Erythroblast (primary cell): Measurements from ENCODE around the gene ERCC4.

Experiments
- DNase-seq, 2 experiments: peaks; one replicate each; lab custom pipeline; 2025; lab: John Stamatoyannopoulos, UW
- GATA1 ChIP-seq: IDR thresholded peaks from 2 replicates; pipeline ENCODE4 v1.6.1; 2011; ENCODE audit warnings: low read depth, mild to moderate bottlenecking, control low read depth, low read length, moderate library complexity
- POLR2A ChIP-seq: IDR thresholded peaks from 2 replicates; pipeline ENCODE4 v1.6.1; 2011; ENCODE audit warnings: mild to moderate bottlenecking, low read length

The ERCC4 gene

DNA sequence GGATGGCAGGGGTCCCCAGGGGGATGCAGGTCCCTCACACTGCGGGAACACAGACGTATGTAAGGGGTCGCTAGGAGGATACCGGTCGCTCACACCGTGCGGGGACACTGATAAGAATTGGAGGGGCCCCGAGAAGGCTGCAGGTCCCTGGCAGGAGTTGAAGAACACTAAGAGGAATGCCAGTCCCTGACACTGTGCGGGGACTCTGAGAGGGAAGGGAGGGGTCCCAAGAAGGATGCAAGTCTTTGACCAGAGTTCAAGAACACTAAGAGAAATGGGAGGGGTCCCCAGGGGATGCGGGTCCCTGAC, 510 bp downstream of the ERCC4 start:
- peak; percentile 61 to 67 for DNase-seq
- TF ChIP-seq GATA1 (no peak), POLR2A (no peak)

GRCh38 chr16:13921328-13921727, 1.4 kb downstream of the ERCC4 start:
- peak in 1 of 2 experiments; percentile 5 for DNase-seq
- TF ChIP-seq GATA1, result no peak
- TF ChIP-seq POLR2A, result no peak

GRCh38 chr16:13923703-13924298, 3.8 kb downstream of the ERCC4 start:
- TF ChIP-seq POLR2A (no peak), GATA1 (no peak)
- DNase-seq, result peak; percentile 72 to 77

- no peak for DNase-seq
- no peak for TF ChIP-seq GATA1
- no peak for TF ChIP-seq POLR2A
These were observed 6.5 kb downstream of the ERCC4 start for GRCh38 chr16:13926464-13926863.

GRCh38 chr16:13926891-13927290, 6.9 kb downstream of the ERCC4 start:
- TF ChIP-seq GATA1 (no peak), POLR2A (no peak)
- DNase-seq, result no peak

- no peak for TF ChIP-seq GATA1
- no peak for TF ChIP-seq POLR2A
- no peak for DNase-seq
These were observed 8.7 kb downstream of the ERCC4 start for GRCh38 chr16:13928646-13929045.

- TF ChIP-seq GATA1 (no peak), POLR2A (no peak)
- peak; percentile 35 to 51 for DNase-seq
These were observed 11.9 kb downstream of the ERCC4 start for GRCh38 chr16:13931845-13932244.

DNA sequence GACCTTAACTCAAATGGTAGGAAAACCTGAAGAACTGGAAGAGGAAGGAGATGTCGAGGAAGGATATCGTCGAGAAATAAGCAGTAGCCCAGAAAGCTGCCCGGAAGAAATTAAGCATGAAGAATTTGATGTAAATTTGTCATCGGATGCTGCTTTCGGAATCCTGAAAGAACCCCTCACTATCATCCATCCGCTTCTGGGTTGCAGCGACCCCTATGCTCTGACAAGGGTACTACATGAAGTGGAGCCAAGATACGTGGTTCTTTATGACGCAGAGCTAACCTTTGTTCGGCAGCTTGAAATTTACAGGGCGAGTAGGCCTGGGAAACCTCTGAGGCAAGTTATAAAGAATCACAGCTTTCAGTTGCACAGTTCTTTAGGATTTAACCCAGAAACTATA, 15.5 kb downstream of the ERCC4 start:
- TF ChIP-seq GATA1 (no peak), POLR2A (no peak)
- peak; percentile 28 to 56 for DNase-seq

DNA sequence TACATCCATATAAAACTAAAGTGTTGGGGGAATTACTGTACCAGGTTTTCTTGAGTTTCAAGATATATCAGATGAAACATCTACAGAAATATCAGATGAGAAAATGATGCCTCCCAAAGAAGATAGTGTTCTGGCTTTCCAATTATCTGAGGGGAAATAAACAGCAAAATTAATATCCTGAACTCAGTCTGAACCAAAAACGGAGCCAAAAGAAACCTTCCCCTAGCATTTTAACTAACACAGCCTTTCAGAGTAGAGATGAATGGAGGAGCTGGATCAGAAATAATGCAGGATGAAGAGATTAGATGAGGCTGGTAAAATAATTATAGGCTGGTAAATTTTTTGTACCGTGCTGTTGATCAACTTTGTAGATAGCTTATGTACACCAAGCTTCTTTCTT, 16.2 kb downstream of the ERCC4 start:
- no peak for TF ChIP-seq GATA1
- no peak for TF ChIP-seq POLR2A
- no peak for DNase-seq

- TF ChIP-seq GATA1 (no peak), POLR2A (no peak)
- DNase-seq, result no peak
These were observed 16.7 kb downstream of the ERCC4 start for GRCh38 chr16:13936596-13937081.

GRCh38 chr16:13937411-13937810, 17.5 kb downstream of the ERCC4 start:
- DNase-seq, result no peak
- TF ChIP-seq POLR2A (no peak), GATA1 (no peak)

DNA sequence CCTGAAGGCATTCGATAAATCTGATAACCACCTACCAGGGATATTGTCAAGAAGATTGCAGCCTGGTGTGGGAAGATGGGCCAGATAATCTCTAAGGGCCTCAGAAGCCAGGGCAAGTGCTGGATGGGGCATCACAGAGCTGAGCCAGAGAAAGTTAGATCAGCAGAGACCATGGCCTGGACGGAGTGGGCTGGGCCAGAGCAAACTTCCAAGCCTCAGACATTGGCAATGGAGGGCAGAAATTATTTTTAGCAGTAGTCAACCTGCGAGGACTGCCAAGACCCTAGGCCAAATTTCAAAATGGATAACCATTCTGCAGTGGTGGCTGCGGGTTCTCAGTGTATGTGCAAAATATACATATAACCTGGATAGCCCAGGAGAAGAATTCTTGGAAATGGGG, 18.5 kb downstream of the ERCC4 start:
- no peak for TF ChIP-seq POLR2A
- no peak for TF ChIP-seq GATA1
- DNase-seq, result no peak

- no peak for DNase-seq
- TF ChIP-seq GATA1 (no peak), POLR2A (no peak)
These were observed 19.9 kb downstream of the ERCC4 start for GRCh38 chr16:13939821-13940220.

- no peak for TF ChIP-seq GATA1
- TF ChIP-seq POLR2A, result no peak
- no peak for DNase-seq
These were observed 20.5 kb downstream of the ERCC4 start for GRCh38 chr16:13940397-13940933.

DNA sequence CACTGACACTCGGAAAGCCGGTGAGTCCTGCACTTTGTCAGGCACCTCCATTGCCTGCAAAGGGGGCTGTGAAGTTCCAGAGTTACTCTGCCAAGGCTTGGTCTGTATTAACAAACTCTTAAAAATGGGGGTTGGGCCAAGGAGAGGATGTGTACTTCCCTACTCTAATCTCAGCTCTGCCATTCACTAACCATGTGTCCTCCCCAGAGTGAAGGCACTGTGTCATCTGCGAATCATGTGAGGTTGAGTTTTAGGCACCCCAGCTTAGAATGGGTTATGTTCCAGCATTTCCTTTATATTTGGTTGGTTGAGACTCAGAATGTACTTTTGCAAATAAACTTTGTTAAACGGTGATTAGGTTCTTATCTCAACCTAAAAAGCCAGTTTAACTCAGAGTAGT, 24.9 kb downstream of the ERCC4 start:
- DNase-seq, result no peak
- no peak for TF ChIP-seq GATA1
- TF ChIP-seq POLR2A, result no peak
